IMR-90 (cell line): Measurements from ENCODE around the gene HPSE2. TPM values are rescaled to one million over a fixed set of nuclear protein-coding genes. Genes with fewer than 3 reads are reported as not detected.

Source experiments
- ATAC-seq: fragments of 200-7000 bp; cut with Tn5 transposase; 2 replicates; pipeline ENCODE4 v1.9.1; 2020; ENCODE audit warnings: low read depth, mild to moderate bottlenecking, moderate library complexity
- BruUV-seq: library from RNA; stranded (reverse); fragments of 400-500 nt; replicated peaks from 2 replicates; lab custom pipeline; 2021; lab: Mats Ljungman, UMichigan
- CTCF ChIA-PET: fragments of 300-600 bp; formaldehyde crosslinking; extraction: SDS; loops from one replicate; lab custom pipeline; 2021; ENCODE audit warnings: antibody characterized with exemption; lab: Yijun Ruan, JAX
- POLR2A ChIA-PET: fragments of 300-600 bp; sonication (Branson Sonifier 250); formaldehyde crosslinking; loops from one replicate; lab custom pipeline; 2022; ENCODE audit warnings: antibody characterized with exemption; ENCODE audit not compliant: unreplicated experiment; lab: Charles Lee
- DNase-seq: peaks from one replicate; pipeline ENCODE4 v3.0.0; 2013
- H2AFZ ChIP-seq: replicated peaks from 2 replicates; pipeline ENCODE3; 2013; ENCODE audit warnings: low read length, mild to moderate bottlenecking; ENCODE audit not compliant: poor library complexity
- H2AK5ac ChIP-seq: 2 replicates; pipeline ENCODE4 v1.6.1; 2013; ENCODE audit warnings: low read depth, low read length, inconsistent platforms
- H2AK9ac ChIP-seq: replicated peaks from 2 replicates; pipeline ENCODE3; 2013; ENCODE audit warnings: mild to moderate bottlenecking, low read depth, low read length, moderate library complexity; ENCODE audit not compliant: poor library complexity
- H2BK120ac ChIP-seq: 2 replicates; pipeline ENCODE4 v1.6.1; 2013; ENCODE audit warnings: low read depth, low read length, inconsistent platforms
- H2BK15ac ChIP-seq: 3 replicates; pipeline ENCODE4 v1.6.1; 2013; ENCODE audit warnings: low read depth, low read length, inconsistent platforms
- H2BK20ac ChIP-seq: 2 replicates; pipeline ENCODE4 v1.6.1; 2013; ENCODE audit warnings: low read depth, mild to moderate bottlenecking, inconsistent platforms, low read length, moderate library complexity
- H2BK5ac ChIP-seq: 2 replicates; pipeline ENCODE4 v1.6.1; 2013; ENCODE audit warnings: mild to moderate bottlenecking, low read depth, low read length, inconsistent platforms; ENCODE audit not compliant: poor library complexity, severe bottlenecking
- H3K14ac ChIP-seq: replicated peaks from 2 replicates; pipeline ENCODE4 v1.6.1; 2013; ENCODE audit warnings: low read depth, low read length, inconsistent platforms
- H3K18ac ChIP-seq: 2 replicates; pipeline ENCODE4 v1.6.1; 2013; ENCODE audit warnings: low read depth, low read length, control low read depth
- H3K23ac ChIP-seq: 2 replicates; pipeline ENCODE4 v1.6.1; 2013; ENCODE audit warnings: low read depth, low read length, inconsistent platforms
- H3K27ac ChIP-seq: 2 replicates; pipeline ENCODE4 v1.5.1; 2013; ENCODE audit warnings: mild to moderate bottlenecking, control low read depth, low read length; ENCODE audit not compliant: insufficient read depth
- H3K27me3 ChIP-seq: 2 replicates; pipeline ENCODE4 v1.6.1; 2013; ENCODE audit warnings: low read length; ENCODE audit not compliant: control insufficient read depth, insufficient read depth
- H3K36me3 ChIP-seq: 2 replicates; pipeline ENCODE4 v1.6.1; 2013; ENCODE audit warnings: low read length, mixed read lengths; ENCODE audit not compliant: control insufficient read depth, insufficient read depth
- H3K4ac ChIP-seq: 2 replicates; pipeline ENCODE4 v1.6.1; 2013; ENCODE audit warnings: low read depth, low read length, inconsistent platforms
- H3K4me1 ChIP-seq: 2 replicates; pipeline ENCODE4 v1.6.1; 2013; ENCODE audit warnings: low read length, mixed read lengths; ENCODE audit not compliant: control insufficient read depth, insufficient read depth
- H3K4me2 ChIP-seq: 2 replicates; pipeline ENCODE4 v1.6.1; 2013; ENCODE audit warnings: low read depth, mild to moderate bottlenecking, control low read depth, low read length, moderate library complexity
- H3K4me3 ChIP-seq: 2 replicates; pipeline ENCODE4 v1.5.1; 2013; ENCODE audit warnings: low read depth, mild to moderate bottlenecking, control low read depth, low read length, moderate library complexity; ENCODE audit not compliant: insufficient read depth
- H3K56ac ChIP-seq: 2 replicates; pipeline ENCODE4 v1.6.1; 2013; ENCODE audit warnings: low read length, inconsistent platforms; ENCODE audit not compliant: insufficient read depth; ENCODE audit errors: extremely low read depth
- H3K79me1 ChIP-seq, 2 experiments: 2 replicates each; pipeline ENCODE4 v1.6.1; 2013; ENCODE audit warnings: low read length in 2 of 2, inconsistent platforms in 1 of 2, low read depth in 1 of 2
- H3K9ac ChIP-seq: 2 replicates; pipeline ENCODE4 v1.6.1; 2013; ENCODE audit warnings: low read depth, low read length, control low read depth
- H3K9me1 ChIP-seq: 2 replicates; pipeline ENCODE4 v1.6.1; 2013; ENCODE audit warnings: low read length, inconsistent platforms; ENCODE audit not compliant: insufficient read depth
- H3K9me3 ChIP-seq: 2 replicates; pipeline ENCODE4 v1.6.1; 2013; ENCODE audit warnings: low read length; ENCODE audit not compliant: control insufficient read depth, insufficient read depth
- H4K20me1 ChIP-seq: 2 replicates; pipeline ENCODE4 v1.6.1; 2013; ENCODE audit warnings: low read length, inconsistent platforms; ENCODE audit not compliant: insufficient read depth
- H4K5ac ChIP-seq: 2 replicates; pipeline ENCODE4 v1.6.1; 2013; ENCODE audit warnings: mild to moderate bottlenecking, low read depth, low read length, control low read depth
- H4K8ac ChIP-seq, 2 experiments: 2 replicates each; pipeline ENCODE4 v1.6.1; 2013; ENCODE audit warnings: low read depth in 2 of 2, low read length in 2 of 2, control low read depth in 1 of 2, inconsistent platforms in 1 of 2
- H4K91ac ChIP-seq: 2 replicates; pipeline ENCODE4 v1.6.1; 2013; ENCODE audit warnings: low read depth, low read length, inconsistent platforms; ENCODE audit not compliant: insufficient read depth
- CEBPB ChIP-seq: IDR thresholded peaks from 2 replicates; pipeline ENCODE4 v1.6.1; 2012; ENCODE audit warnings: low read depth, low read length, improper control_type of control experiment
- CTCF ChIP-seq: conservative IDR thresholded peaks from 2 replicates; pipeline ENCODE4 v1.5.1; 2012; ENCODE audit warnings: mild to moderate bottlenecking, low read depth, low read length, improper control_type of control experiment
- ELK1 ChIP-seq: fragments of 150-350 bp; IDR thresholded peaks from 2 replicates; pipeline ENCODE4 v1.6.1; 2016; ENCODE audit warnings: low read depth, mild to moderate bottlenecking, low read length, moderate library complexity, borderline replicate concordance
- FOS ChIP-seq: fragments of 150-350 bp; IDR thresholded peaks from 2 replicates; pipeline ENCODE4 v1.6.1; 2016; ENCODE audit warnings: low read depth, low read length
- MXI1 ChIP-seq: IDR thresholded peaks from 2 replicates; pipeline ENCODE4 v1.6.1; 2012; ENCODE audit warnings: low read depth, mild to moderate bottlenecking, low read length, moderate library complexity, borderline replicate concordance
- NFE2L2 ChIP-seq: fragments of 150-350 bp; IDR thresholded peaks from 2 replicates; pipeline ENCODE4 v1.6.1; 2016; ENCODE audit warnings: low read depth, mild to moderate bottlenecking, low read length
- RAD21 ChIP-seq: IDR thresholded peaks from 2 replicates; pipeline ENCODE4 v1.6.1; 2012; ENCODE audit warnings: low read length, improper control_type of control experiment
- RCOR1 ChIP-seq: IDR thresholded peaks from 2 replicates; pipeline ENCODE4 v1.6.1; 2012; ENCODE audit warnings: mild to moderate bottlenecking, low read length, improper control_type of control experiment; ENCODE audit not compliant: insufficient replicate concordance
- SMC3 ChIP-seq: fragments of 150-350 bp; IDR thresholded peaks from 2 replicates; pipeline ENCODE4 v1.6.1; 2016; ENCODE audit warnings: low read depth, mild to moderate bottlenecking, antibody characterized with exemption, low read length, moderate library complexity
- WGBS, 2 experiments: methylation state at CpG; one replicate each; pipeline versions ENCODE4 v1.1.5 to v1.1.7; 2013; ENCODE audit warnings: missing lambda C conversion rate in 2 of 2; ENCODE audit not compliant: insufficient read length in 1 of 2; ENCODE audit errors: extremely low coverage in 2 of 2; 5-methylcytosine and 5-hydroxymethylcytosine counted together
- dilution Hi-C: fragments of 300-500 bp; cut with HindIII; formaldehyde crosslinking; loops from one replicate; pipeline ENCODE4 v1.14.3; 2018; ENCODE audit warnings: low sequenced_read_pairs; ENCODE audit not compliant: unreplicated experiment
- in situ Hi-C: fragments of 300-500 bp; cut with MboI; formaldehyde crosslinking; loops from 3 replicates; pipeline ENCODE4 v1.14.3; 2019; ENCODE audit warnings: low sequenced_read_pairs, inconsistent platforms, mixed read lengths
- intact Hi-C: fragments of 100-400 bp; cut with micrococcal nuclease; formaldehyde crosslinking; loops from 2 replicates; pipeline ENCODE4 v1.10.0; 2022
- polyA plus RNA-seq, 3 experiments: library from polyadenylated mRNA; depleted of rRNA; stranded (reverse); fragments of >200 nt; gene quantifications; 2 replicates each; pipeline ENCODE4 v1.2.3, GENCODE V29; 2012; ENCODE audit warnings: low replicate concordance in 1 of 3
- total RNA-seq: library from RNA; depleted of rRNA; stranded (reverse); fragments of >200 nt; gene quantifications from 2 replicates; pipeline ENCODE4 v1.2.3, GENCODE V29; 2012

The HPSE2 gene
- total and polyA plus RNA-seq, 2 of the 4 experiments (the other 2 are of a cell fraction): not detected

GRCh38 chr10:99013885-99014284 lies 221.8 kb downstream of the HPSE2 start:
- Histone ChIP-seq H3K36me3 (no peaks in the 10 kb centered on the region), H3K14ac (no peak overlapping the region), H3K27ac (no peak overlapping the region), H4K91ac (no peak overlapping the region), H3K4me2 (no peak overlapping the region), H2BK5ac (no peak overlapping the region), H3K79me1 (no peaks in the 10 kb centered on the region), H3K9me1 (no peaks in the 10 kb centered on the region), H3K56ac (no peak overlapping the region), H4K20me1 (no peaks in the 10 kb centered on the region), H3K27me3 (no peaks in the 10 kb centered on the region), H3K18ac (no peak overlapping the region), H3K9me3 (no peaks in the 10 kb centered on the region), H2AK5ac (no peak overlapping the region), H3K4ac (no peak overlapping the region), H2BK20ac (no peak overlapping the region), H2AFZ (no peak overlapping the region), H2BK120ac (no peak overlapping the region), H4K5ac (no peak overlapping the region), H3K4me1 (no peaks in the 10 kb centered on the region), H2AK9ac (no peak overlapping the region), H3K9ac (no peak overlapping the region), H2BK15ac (no peak overlapping the region), H4K8ac (no peak overlapping the region), H3K23ac (no peak overlapping the region), H3K4me3 (no peak overlapping the region)
- CTCF ChIA-PET: no interaction called here
- ATAC-seq: no peak
- dilution Hi-C loops (no loop called here), in situ Hi-C loops (no loop called here), intact Hi-C loops (no loop called here)
- BruUV-seq: no TSS peak
- no peak for TF ChIP-seq NFE2L2
- TF ChIP-seq MXI1: no peak
- TF ChIP-seq RCOR1: no peak
- TF ChIP-seq RAD21: no peak
- TF ChIP-seq SMC3: no peak
- no peak for TF ChIP-seq ELK1
- no peak for TF ChIP-seq CTCF
- no peak for TF ChIP-seq FOS
- no peak for TF ChIP-seq CEBPB
- 93% methylated on average over 3 of the region's 9 CpGs; no CpG with 5 or more reads in 1 of the 2 experiments for WGBS, 2 experiments
- DNase-seq: no peak
- POLR2A ChIA-PET: no interaction called here
